Endometrium (tissue), 2 donors: ENCODE measurements around the gene STYXL1.
A peak's percentile ranks its signal among the peaks of the same experiment; 100 is the strongest.
"Not testable (repeated sequence)": the region's sequence is repeated elsewhere in the genome, so short reads cannot be mapped to it uniquely, and the experiment has no call there.

Experiments
- FAIRE-seq: peaks from 2 replicates; lab custom pipeline; 2012; peaks lifted over from hg19 to GRCh38; lab: Jason Lieb, UNC
- donor health status: control.
- donor health status: control.

The STYXL1 gene

GRCh38 chr7:76029682-76030081 lies 18.1 kb downstream of the STYXL1 start:
- FAIRE-seq, result not testable (repeated sequence)

GRCh38 chr7:76023002-76023401 lies 24.8 kb downstream of the STYXL1 start:
- no peak for FAIRE-seq

DNA sequence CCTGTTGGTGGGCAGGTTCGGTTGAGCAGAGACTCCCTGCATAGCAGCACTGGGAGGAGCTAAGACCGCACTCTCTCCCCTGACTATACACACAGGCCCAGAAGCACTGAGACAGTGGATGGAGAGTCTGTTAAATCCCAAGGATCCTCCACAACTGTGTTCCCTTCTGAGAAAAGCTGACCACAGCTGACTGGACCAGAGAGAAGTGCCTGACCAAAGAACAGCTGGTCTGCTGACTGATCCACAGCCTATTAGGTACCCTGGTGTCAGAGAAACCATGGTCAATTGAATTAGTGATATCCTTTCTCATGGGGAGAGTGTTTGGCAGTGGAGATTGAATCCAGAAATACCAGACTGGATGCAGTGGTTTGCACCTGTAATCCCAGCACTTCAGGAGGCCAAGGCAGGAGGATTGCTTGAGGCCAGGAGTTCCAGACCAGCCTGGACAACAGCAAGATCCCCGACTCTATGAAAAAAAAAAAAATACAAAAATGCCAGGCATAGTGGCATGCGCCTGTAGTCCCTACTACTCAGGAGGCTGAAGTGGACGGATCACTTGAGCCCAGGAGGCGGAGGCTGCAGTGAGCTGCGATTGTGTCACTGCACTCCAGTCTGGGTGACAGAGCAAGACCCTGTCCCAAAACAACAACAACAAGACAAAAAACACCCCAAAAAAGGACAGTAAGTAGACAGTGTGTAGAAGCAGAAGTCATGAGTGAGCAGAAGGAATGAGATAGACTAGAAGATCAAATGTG lies 25.6 kb downstream of the STYXL1 start:
- FAIRE-seq, result no peak

DNA sequence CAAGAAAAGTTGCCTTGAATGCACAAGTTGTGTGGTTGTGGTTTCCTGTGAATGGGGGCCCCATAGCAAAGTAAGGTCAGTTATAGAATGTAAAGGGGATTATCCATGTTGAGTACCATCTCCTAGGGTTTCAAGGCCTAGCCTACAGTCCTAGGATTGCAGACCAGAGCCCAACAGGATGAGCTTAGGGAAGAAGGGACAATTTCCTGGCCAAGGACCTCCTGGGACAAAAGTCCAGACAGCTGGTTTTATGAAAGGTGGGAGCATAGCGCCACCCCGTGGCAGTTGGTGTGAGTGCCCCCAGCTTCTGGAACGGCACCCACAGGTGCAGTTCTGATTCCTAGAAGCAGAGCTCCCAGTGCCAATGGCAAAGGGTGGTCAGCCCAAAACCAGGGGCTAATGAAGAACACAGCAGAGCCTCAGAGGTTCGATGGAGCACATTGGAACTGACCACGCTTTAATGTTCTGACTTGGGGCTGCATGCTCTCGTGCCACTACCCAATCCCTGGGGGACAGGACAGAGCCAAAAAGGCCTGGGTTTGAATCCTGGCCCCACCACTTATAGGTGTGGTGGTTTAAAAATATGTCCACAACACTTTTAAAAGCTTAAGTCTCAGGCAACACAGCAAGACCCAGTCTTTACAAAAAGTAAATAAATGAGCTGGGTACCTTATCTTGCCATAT lies 27.6 kb downstream of the STYXL1 start:
- no peak for FAIRE-seq

- not testable (repeated sequence) for FAIRE-seq
These were observed 29.3 kb downstream of the STYXL1 start for GRCh38 chr7:76018520-76018919.

DNA sequence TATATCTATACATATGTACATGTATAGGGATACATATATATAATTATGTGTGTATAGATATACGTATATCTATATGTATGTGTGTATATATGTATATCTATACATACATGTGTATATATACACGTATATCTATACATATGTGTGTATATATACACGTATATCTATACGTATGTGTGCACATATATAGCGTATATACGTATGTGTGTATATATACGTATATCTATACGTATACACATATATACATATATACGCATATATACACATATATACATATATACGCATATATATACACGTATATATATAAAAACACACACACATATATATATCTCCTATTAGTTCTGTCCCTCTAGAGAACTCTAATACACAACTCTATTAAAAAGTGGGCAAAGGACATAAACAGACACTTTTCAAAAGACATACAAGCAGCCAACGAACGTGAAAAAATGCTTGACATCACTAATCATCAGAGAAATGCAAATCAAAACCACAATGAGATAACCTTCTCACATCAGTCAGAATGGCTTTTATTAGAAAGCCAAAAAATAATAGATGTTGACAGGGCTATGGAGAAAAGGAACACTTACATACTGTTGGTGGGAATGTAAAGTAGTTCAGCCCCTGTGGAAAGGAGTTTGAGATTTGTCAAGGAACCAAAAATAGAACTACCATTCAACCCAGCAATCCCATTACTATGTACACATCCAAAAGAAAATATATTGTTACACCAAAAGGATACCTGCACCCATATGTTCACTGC lies 31.4 kb downstream of the STYXL1 start:
- FAIRE-seq, result no peak

DNA sequence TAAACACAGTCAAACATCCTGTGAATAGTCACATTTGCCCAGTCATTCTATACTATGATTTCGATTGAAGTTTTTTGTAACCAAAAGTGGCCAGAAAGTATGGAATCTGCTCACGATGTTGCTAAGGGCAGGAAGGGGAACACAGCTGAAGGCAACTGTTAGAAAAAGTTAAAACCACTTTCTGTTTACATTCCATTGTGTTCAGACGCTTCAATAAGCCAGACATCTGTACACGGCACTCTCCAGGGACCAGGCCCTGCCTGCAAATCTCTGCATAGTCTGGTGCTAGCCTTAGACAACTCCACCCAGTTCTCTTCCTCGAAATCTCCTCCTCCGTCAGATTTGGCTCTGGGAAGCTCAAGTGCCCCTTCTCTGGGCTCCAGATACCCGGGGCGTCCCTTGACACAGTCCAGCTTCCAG lies 36.3 kb downstream of the STYXL1 start:
- peak; percentile 43 for FAIRE-seq

DNA sequence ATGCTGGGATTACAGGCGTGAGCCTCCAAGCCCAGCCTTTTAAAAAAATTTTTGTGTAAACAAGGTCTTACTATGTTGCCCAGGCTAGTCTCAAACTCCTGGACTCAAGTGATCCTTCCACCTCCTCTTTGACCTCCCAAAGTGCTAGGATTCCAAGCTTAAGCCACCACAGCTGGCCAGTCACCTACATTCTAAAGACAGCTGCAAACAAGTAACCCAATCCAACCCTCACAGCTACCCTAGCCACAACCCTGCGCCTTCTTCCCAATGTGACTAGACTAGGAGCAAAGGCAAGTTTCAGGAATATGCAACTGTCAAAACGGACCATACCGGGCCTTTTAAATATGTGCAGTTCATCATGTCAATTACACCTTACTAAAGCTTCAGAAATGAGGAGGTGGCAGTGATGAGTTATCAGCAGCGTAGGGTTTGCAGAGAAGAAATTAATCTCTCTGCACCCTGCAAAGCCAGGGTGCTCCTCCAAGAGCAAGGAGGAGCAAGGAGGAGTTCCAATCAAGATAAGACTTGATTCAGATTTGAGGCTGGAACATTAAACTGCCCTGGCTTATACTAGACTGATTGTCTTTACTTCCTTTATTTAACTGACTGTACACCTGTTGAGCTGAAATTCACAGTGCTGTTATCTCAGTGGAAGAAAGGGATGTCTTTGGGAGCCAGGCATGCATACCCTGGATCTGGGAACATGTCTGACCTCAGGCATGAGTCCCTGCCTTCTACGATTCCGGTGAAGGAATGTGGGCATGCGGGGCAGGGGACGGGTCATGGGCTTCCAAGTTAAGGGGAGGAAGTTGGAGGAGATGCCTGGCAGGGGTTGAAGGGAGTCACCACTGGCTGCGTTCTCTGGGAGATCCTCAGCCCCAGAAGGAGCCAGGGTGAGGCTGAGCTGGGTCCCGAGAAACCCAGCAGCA lies 37.9 kb downstream of the STYXL1 start:
- FAIRE-seq, result no peak

DNA sequence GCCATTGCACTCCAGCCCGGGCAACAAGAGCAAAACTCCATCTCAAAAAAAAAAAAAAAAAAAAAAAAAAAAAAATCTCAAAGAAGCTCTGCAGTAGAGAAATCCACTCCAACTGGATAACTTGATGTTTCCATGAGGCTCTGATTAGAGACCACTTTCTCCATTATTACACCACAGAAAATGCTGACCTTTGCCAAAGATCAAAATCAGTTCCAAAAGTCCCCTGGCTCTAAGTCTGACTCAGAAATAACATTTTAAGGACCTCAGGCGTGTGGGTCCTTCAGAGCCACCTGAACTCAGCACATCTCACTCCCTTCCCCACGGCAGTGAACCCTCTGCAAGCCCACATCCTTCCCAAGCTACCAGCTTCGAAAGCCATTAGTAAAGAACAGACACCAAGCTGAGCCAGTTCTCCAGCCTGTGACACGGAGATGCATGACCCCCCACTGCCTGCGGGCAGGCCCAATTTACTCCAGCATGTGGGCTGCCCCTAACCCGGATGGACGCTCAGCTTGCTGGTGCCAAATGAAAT lies 39.6 kb downstream of the STYXL1 start:
- FAIRE-seq, result no peak

- FAIRE-seq, result not testable (repeated sequence)
These were observed 42.8 kb downstream of the STYXL1 start for GRCh38 chr7:76005004-76005403.

- no peak for FAIRE-seq
These were observed 44.4 kb downstream of the STYXL1 start for GRCh38 chr7:76003351-76003750.

DNA sequence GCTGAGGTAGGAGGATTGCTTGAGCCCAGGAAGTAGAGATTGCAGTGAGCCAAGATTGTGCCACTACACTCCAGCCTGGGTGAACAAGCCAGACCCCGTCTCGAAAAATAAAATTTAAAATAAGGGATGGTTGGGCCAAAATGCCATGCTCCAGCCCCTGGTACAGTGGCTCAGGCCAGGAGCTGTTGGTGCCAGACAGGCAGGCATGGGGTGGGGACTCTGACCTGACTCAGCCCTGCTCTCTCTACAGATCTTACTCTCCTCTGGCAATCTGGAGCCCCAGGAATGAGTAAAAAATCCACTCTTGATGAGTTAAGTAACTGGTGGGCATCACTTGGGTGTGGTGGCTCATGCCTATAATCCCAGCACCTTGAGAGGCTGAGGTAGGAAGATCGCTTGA lies 45.0 kb downstream of the STYXL1 start:
- no peak for FAIRE-seq

DNA sequence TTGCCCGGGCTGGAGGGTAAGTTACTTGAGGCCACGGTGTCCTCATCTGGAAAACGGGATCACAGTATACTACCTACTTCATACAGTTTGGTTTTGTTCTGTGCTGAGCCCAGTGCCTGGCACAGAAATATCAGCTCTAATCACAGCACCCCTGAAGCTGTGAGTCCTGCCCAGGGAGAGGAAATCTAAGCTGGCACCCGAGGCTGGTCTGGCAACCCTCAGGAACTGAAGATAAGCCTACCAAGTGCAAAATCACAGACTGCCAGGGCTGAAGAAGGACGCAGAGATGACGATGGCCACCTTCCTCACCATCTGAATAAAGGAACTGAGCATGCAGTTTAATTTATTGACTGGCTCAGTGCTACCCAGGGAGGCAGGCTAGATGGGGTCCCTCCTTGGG lies 45.7 kb downstream of the STYXL1 start:
- no peak for FAIRE-seq

- FAIRE-seq, result no peak
These were observed 47.2 kb downstream of the STYXL1 start for GRCh38 chr7:76000566-76000965.

DNA sequence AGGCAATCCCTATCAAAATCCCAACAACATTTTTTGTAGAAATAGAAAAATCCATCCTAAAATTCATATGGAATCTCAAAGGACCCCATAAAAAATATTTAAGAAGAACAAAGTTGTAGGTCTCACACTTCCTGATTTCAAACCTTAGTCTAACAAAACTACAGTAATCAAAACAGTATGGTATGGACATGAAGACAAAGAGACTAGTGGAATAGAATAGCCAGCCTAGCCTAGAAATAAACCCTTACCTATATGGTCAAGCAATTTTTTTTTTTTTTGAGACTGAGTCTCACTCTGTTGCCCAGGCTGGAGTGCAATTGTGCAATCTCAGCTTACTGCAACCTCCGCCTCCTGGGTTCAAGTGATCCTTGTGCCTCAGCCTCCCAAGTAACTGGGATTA lies 49.8 kb downstream of the STYXL1 start:
- no peak for FAIRE-seq

DNA sequence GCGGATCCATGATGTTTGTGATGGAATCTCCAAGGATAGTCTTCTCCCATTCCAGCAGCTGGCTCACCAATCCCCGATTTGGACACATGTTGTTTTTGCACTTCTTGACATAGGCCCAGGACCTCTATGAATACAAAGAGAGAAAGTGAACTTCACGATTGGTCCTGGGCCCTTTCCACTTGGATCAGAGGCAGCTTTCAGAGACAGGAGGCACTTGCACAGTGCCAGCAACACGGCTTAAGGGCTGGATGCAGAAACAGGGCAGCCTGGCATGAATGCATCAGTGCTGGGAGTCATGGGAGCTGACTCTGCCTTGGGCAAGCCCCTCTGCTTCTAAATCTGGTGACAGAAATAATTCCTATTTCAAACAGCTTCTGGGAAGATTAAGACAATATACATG lies 51.3 kb downstream of the STYXL1 start:
- no peak for FAIRE-seq

- FAIRE-seq, result no peak
These were observed 51.8 kb downstream of the STYXL1 start for GRCh38 chr7:75995996-75996395.

DNA sequence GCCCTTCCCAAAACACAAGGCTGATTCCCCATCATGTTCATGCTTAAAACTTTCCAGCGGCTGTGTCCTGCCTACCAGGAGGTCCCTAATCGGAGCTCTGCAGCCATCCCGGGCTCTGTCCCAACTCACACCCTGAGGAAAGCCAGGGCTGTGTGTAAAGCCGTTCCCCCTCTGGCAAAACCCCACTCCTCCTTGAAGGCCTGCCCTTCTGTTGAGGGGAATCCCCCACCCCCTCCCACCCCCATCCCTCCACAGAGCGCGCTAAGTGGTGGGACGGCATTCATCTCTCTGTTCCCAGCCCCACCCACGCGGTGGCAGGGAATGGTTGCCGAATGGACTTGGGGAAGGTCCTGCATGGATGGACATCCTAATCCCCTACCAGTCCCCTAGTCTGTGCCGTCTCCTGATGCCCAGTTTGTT lies 52.7 kb downstream of the STYXL1 start:
- no peak for FAIRE-seq

DNA sequence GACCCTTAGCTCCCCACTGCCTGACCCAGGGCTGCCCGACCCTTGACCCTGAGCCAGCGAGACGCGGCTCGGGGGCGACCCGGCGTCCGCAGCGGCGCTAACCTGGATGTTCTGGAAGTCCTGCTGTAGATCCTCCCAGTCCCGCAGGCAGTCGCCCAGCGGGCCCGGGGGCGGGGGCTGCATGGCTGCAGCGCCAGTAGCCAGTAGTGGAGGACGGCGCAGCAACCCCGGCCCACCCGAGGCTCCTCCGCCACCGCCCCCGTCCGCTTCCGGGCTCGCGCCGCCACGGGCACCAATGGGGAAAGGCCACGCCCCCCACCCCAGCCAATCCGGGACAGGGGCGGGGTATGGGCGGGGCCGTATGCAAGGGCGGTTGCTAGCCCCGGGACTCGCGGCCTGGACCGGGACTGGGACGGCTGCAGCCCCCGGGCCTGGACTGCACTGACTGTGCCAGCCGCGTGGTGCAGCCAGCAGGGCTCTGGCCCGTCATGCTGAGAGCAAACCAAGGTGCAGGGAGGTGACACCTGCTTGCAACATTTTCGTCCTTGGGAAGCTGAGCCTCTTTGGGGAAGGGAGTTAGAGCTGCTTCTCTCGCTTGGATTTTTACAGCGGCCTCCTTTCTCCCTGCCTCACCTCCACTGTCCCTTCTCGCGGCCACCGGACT lies 53.3 kb downstream of the STYXL1 start, which contains the start of gene TMEM120A:
TMEM120A (minus strand) TSS at position 208 of the 664 bp plus-strand sequence; CDS start at position 183, 25 bp downstream.
- no peak for FAIRE-seq

- no peak for FAIRE-seq
These were observed 54.0 kb downstream of the STYXL1 start for GRCh38 chr7:75993689-75994387.
